HG03159 (cell line): ENCODE data around the gene ZNF225.
"Not testable (repeated sequence)": the region's sequence is repeated elsewhere in the genome, so short reads cannot be mapped to it uniquely, and the experiment has no call there.

ENCODE experiments used
- ATAC-seq: cut with Tn5 transposase; IDR thresholded peaks from one replicate; pipeline ENCODE4 v1.9.1; 2021; ENCODE audit warnings: mild to moderate bottlenecking, moderate library complexity; ENCODE audit not compliant: unreplicated experiment

ZNF225 gene

DNA sequence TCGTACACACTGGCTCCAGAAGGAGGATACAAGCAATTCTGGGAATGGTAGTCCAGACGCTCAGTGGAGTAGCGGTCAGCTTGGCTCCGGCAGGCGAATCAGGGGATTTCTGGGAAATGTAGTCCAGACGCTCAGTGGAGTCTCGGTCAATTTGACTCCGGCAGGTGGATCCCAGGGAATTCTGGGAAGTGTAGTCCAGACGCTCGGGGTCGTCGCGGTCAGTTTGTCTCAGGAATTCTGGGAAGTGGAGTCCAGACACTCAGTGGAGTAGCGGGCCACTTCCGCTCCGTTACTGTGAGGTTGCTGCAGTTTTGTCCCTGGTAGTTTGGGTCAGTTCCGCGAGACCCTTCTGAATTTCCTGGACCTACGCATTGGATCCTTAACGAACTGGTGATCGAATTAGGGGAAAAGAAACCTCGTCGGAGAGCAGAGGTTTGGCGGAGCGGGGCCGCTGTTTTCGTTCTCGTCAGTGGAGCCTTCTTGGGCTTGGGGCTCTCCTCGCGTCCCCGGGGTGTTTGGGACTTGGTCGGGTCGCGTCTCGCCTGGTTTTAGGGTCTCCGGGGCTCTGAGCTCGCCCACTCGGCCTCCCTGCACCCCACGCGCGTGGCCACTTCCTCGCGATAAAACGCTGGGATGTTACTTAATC, at the start of gene ZNF225:
TSS of gene ZNF225 (plus strand) at position 262 of the 646 bp plus-strand sequence. CDS start 2,429 bp downstream, outside the sequence.
- peak; percentile 92 for ATAC-seq

DNA sequence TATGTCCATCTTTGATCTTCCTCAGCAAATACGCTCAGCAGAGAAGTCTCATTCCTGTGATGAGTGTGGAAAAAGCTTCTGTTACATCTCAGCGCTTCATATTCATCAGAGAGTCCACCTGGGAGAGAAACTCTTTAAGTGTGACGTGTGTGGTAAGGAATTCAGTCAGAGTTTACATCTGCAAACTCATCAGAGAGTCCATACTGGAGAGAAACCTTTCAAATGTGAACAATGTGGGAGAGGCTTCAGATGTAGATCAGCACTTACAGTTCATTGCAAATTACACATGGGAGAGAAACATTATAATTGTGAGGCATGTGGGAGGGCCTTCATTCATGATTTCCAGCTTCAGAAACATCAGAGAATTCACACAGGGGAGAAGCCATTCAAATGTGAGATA, 46.9 kb upstream of the ZNF225 start:
- no peak for ATAC-seq

- no peak for ATAC-seq
Measured at GRCh38 chr19:44069415-44069814, 43.8 kb upstream of the ZNF225 start.

DNA sequence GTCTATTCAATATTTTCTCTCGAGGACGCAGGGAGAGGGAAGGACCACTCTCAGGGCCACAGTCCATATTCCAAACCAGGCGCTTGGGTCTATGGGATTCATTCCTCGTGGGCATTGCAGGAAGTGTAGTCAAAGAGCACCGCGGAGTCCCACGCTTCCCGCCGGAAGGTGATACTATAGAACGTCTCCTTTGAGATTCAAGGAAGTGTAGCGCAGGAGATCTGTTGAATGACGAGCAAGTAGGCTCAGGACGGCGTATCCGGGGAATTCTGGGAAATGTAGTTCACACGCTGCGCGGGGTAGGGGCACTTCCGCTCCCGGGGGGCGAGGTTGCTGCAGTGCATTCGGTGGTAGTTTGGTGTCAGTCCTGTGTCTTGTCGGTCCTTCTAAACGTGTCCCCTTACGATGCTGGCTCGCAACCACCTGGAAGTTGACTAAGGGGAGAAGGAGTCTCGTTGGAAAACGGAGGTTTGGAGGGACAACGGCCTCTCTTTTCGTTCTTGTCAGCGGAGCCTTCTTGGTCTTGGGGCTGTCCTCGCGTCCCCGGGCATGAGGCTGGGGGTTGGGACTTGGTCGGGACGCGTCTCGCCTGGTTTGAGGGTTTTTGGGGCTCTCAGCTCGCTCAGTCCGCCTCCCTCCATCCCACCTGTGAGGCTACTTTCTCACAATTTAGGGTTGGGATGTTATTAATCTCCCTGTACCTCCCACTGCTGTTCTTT, 41.2 kb upstream of the ZNF225 start, which contains the start of gene ZNF284:
TSS of gene ZNF284 (plus strand) at position 336 of the 719 bp plus-strand sequence. CDS start 4,231 bp downstream, outside the sequence.
- ATAC-seq: peak; percentile 99

DNA sequence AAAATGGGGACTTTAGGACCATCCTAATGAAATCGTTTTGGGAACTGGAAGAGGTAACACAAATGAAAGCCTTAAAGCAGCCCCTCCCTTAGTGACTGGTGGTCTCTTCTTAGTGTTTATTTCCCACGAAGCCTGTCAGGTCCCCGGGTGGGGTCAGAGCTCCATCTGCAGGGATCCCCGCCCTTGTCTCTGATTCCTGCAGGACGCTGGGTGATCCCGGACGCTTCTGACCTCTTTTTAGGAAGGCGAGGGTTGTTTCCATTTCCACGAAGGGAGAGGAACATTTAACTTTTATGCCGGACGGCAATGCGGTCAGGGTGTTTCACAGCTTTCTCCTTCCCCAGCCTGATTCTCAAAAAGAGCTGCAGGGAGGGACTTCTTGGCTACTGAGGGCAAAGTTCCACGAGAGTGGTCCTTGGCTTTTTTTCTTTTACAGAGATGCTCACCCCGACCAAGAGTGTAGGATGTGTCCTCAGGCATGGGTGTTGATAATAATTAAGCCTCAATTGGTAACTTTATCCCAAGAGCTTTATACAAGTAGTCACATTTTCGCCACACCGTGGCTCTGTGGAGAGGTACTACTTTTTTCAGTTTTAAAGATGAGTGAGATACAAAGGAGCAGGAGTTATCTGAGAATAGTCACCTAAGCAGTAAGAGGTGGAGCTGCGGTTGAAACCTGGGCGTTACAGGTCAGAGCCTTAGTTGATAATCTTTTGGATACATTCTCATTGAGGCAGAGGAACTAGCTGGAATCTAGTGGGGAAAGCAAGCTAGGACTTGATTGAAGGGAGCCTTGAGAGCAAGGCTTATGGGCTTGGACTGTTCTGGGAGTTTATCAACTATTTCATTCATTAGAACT, 40.4 kb upstream of the ZNF225 start:
- no peak for ATAC-seq

DNA sequence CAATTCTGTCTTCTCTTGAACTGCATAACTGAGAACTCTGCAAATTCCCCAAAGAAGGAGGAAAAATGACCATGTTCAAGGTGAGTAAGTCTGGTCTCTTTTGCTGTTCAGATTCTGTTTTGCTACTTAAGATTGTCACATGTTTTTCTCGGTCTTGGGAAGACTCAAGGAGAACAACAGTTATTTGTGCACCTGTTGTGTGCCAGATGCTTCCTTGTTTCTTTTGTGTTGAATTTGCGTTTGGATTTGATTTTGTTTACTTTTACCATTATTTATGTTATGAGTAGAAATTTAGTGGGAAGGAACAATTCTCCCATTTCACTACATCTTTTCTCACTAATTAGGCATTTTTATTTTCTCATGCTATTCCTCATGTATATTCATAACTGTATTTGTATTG, 36.9 kb upstream of the ZNF225 start:
- ATAC-seq: no peak

- ATAC-seq: no peak
Measured at GRCh38 chr19:44092108-44092507, 21.1 kb upstream of the ZNF225 start.

GRCh38 chr19:44093931-44094765, 19.1 kb upstream of the ZNF225 start, which contains the start of gene ZNF224:
TSS of gene ZNF224 (plus strand) at chr19:44094361. CDS start at chr19:44097874, 3,513 bp downstream.
- peak; percentile 77 for ATAC-seq

DNA sequence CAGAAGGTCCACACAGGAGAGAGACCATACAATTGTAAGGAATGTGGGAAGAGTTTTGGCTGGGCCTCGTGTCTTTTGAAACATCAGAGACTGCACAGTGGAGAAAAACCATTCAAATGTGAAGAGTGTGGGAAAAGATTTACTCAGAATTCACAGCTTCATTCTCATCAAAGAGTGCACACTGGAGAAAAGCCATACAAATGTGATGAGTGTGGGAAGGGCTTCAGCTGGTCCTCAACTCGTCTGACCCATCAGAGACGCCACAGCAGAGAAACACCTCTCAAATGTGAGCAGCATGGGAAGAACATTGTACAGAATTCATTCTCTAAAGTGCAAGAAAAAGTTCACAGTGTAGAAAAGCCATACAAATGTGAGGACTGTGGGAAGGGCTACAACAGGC, 5.4 kb upstream of the ZNF225 start:
- ATAC-seq: no peak

DNA sequence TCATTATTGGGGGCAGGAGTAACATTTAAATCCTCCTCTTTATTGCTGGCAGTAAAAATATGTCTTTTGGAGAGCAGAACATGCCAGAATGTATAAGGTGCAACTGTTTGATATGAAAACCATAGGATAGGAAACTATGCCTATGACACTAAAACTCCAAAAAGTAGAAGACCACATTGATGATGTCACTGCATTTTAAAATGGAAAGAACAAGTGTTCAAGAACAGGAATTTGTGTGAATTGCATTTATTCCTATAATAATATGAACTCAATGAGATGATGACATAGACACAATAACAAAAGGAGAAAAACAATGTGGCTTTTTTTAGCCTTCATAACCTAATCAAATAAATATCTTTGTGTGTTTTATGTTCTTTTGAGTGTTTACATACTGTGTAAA, 3.7 kb upstream of the ZNF225 start:
- ATAC-seq: no peak

DNA sequence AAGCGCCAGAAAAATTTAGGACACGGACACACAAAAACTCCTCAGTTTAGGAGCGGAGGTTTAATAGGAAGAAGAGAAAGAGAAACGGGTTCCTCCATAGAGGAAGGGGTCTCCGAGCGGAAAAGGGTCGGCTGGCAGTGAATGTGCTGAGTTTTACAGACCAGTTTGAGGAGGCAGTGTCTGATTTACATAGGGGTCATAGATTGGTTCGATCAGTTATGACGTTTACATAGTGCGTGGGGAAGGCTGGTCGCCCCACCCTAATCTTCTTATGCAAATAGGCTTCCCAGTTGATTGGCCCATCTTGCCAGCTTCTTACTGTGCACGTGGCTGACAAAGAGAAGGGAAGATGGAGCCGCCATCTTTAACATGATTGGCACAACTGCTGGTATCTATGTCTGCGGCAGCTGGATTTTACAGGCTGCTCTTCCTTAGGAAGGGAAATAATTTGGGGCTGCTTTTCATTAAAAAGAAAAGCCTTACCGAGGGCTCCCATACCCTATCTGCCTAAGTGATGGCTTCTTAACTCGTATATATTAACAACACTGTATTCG, 1.2 kb upstream of the ZNF225 start:
- no peak for ATAC-seq

DNA sequence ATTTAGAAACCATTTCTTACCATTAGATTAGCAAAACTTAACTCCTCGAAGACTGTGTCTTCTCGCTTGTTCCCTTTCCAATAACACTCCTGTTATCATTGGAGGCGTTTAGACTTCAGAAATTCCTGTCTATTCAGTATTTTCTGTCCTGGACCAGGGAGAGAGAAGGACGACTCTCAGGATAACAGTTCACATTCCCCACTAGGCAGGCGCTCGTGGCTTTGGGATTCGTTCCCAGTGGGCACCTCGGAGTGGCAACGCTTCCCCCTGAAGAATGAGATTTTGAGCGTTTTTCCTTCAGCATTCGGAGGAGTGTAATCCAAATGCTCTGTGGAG, 429 bp upstream of the ZNF225 start:
- peak; percentile 24 for ATAC-seq

- ATAC-seq: peak; percentile 9
Measured at GRCh38 chr19:44113784-44114390, 688 bp downstream of the ZNF225 start.

DNA sequence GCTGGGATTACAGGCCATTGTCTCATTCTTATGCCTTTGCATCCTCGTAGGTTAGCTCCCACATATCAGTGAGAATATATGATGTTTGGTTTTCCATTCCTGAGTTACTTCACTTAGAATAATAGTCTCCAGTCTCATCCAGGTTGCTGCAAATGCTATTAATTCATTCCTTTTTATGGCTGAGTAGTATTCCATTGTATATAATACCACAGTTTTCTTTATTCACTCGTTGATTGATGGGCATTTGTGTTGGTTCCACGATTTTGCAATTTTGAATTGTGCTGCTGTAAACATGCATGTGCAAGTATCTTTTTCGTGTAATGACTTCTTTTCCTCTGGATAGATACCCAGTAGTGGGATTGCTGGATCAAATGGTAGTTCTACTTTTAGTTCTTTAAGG, 8.0 kb downstream of the ZNF225 start:
- ATAC-seq: not testable (repeated sequence)

- no peak for ATAC-seq
Measured at GRCh38 chr19:44131955-44132354, 18.8 kb downstream of the ZNF225 start.

GRCh38 chr19:44141191-44142058, 28.2 kb downstream of the ZNF225 start, which contains the start of gene ZNF234:
TSS of gene ZNF234 (plus strand) at chr19:44141554. CDS start at chr19:44144633, 3,079 bp downstream.
- ATAC-seq: peak; percentile 77

GRCh38 chr19:44142059-44142433, 28.8 kb downstream of the ZNF225 start:
- no peak for ATAC-seq

GRCh38 chr19:44149776-44150175, 36.6 kb downstream of the ZNF225 start:
- no peak for ATAC-seq

DNA sequence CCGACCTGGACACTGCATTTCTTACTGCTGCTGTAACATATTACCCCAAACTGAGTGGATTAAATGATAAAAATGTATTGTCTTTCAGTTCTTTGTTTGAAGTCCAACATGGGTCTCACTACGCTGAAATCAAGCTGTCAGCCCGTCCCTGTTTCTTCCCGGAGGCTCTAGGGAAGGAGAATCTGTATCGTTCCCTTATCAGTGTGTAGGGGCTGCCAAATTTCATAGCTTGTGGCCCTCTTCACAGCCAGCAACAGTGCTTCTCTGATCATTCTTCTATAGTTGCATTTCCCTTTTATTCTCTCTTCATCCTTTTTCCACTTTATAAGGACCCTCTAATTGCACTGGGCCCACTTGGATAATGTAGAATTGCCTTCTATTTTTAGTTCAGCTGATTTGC, 38.3 kb downstream of the ZNF225 start:
- no peak for ATAC-seq
